AG09309 (cell line): ENCODE measurements around the gene PPP1R11.

Experiments used
- DNase-seq: peaks from one replicate; pipeline ENCODE4 v3.0.0-alpha.2; 2010; ENCODE audit warnings: low read depth
- H3K4me3 ChIP-seq: 2 replicates; pipeline ENCODE4 v1.5.1; 2011; ENCODE audit warnings: mild to moderate bottlenecking, low read depth, low read length, moderate library complexity; ENCODE audit not compliant: control insufficient read depth
- CTCF ChIP-seq: IDR thresholded peaks from 2 replicates; pipeline ENCODE4 v1.5.1; 2011; ENCODE audit warnings: mild to moderate bottlenecking, low read depth, low read length, inconsistent platforms; ENCODE audit not compliant: insufficient read depth, control insufficient read depth; ENCODE audit errors: missing control alignments

PPP1R11 gene

DNA sequence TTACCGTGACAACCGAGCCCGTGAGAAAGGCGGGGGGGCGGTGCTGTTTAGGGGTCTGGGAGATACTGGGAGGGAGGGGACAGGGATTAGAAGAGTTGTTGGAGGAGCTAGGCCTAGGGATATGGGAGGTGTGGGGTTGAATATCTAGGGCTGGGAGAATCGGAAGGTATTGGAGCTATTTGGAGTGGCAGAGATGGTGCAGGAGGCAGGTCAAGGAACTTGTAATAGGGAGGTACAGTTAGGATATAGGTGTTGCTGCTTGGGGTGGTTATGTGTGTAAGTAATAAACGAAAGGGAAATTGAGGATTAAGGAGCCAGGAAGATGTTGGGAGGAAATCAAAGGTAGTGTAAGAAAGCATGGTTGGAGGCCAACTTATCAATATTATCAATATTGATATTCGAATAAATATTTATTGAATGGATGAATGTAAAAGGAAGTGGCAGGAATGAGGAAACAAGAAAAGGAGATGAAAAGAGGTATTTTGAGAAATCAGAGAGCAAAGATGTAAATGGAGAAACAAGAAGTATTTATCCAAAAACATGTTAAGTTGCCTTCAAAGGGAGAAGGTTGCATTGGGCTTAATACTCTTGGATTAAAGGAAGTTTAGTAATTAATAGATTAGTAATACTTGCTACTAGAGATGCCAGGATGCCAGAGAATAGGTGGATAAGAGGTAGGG, 602 bp downstream of the PPP1R11 start:
- no peak for DNase-seq
- peak overlapping the region; percentile 85 for H3K4me3 ChIP-seq
- no peak for TF ChIP-seq CTCF

DNA sequence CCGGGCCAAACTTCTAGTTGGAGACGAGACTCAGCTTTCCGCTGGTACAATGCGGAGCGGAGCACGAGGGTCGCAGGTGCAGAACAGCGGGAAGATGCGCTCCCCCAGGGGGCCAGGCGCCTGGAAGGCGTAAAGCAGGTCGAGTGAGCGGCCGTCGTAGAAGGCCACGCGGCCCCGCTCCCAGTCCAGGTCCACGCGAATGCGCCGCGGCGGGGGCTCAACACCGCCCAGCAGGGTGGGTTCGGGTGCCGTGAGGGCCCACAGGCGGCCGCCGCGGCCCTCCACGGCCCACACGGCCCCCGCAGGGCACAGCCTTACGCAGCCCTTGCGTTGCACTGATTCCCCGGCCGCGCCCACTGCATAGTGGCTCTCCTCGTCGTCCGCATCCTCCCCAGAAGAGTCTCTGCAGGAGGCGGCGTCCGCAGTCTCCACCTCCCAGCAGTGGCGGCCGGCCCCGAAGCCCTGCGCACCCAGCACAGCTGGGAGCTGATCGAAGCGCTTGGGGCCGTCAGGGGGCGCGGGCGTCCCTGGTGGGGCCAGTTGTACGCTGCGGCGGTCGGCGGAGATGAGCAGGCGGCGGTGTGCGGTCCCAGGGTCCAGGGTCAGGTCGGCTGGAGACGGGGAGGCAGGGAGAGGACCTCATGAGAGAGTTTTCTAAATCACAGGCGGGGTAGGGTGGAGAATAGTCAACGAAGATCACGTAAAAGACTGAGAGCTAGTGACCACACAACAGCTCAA, 4.3 kb downstream of the PPP1R11 start:
- DNase-seq: no peak
- TF ChIP-seq CTCF: no peak
- no peak overlapping the region for H3K4me3 ChIP-seq

DNA sequence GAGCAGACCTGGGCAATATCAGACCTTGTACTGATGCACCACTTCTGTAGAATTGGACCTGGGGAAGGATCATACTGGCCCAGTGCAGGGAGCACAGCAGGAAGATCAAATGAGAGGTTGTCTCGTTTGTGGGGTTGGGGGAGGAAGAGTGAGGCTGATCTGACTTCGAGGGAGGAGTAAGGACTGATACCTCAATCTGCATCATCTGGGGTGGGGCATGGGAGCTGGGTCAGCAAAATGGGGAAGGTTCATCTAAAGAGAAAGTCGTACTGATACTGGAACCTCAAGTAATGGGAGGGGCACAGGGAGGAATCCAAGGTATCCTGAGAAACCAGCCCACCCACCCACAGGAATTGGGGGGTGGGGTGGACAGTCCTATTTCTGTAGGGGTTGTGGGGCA, 4.9 kb downstream of the PPP1R11 start:
- no peak for DNase-seq
- H3K4me3 ChIP-seq: no peak overlapping the region
- TF ChIP-seq CTCF: no peak

DNA sequence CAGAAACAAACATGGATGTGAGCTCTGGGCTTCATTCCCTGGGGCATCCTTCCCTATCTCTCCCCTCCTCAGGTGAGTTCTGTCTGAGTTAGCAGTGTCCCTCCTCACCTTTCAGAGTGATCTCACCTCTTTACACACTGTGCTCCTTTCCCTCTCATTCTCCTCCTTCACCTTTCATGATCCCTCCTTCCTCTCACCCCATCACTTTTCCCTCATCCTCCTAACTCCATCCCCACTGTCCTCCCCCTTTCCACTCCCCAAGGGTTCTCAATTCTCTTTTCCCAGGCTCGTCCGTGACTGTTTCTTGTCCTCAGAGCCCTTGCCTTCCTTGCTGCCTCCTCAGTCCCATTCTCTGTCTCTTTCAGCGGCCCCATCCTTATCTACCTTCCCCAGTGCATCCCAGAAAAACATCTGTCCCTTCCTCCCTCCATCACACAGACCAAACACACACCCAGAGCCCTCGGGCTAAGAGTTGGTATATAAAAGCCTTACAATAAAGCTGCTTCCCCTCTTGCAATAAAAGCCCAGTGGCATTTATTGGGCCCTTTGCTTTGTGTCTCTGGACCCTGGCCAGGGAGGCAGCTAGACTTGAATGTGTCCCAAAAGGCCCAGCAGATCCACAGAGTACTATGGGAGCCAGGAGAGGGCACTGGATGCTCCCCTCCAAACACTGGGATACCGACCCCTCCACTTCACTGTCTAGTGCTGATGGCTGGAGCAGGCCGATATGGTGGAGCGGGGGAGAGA, 6.7 kb downstream of the PPP1R11 start:
- DNase-seq: no peak
- no peak for TF ChIP-seq CTCF
- no peak overlapping the region for H3K4me3 ChIP-seq

DNA sequence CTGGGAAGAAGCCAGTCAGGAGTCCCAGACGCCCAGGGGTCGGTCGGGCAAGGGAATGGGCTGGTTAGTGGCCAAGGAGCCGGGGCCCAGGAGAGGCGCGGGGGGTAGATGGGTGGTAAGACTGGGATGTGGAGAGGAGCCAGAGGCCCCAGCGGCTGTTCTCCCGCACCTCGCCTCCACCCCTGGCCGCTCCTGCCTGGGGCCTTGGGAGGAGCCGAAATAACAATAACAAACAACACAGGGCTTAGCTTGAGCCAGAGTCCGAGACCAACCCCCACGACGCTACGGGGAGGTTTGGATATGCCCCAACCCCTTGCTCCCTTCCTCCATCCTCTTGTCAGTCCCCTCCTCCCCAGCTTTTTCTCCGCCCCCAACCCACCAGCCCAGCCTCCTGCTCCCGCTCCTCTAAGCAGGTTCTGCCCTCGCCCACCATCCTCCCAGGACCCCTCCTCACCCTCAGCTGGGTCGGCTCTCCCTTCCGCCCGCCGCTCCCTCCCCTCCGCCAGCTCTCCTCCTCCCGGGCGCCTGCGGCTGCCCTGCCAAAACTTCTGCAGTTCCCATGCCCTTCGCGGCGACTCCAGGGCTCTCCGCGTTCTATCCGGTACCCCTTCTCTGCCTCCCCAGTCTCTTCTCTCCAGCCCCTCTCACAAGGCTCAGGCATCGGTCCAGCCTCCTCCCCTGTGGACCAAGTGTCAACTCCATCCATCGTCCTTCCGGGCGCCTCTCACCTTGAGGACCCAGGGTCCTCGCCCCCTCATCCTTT, 7.5 kb downstream of the PPP1R11 start:
- DNase-seq: no peak
- no peak overlapping the region; the same call in 1 of the 2 replicates for H3K4me3 ChIP-seq
- TF ChIP-seq CTCF: no peak
